Renal cortex interstitium (tissue), 11 donors: ENCODE results near the gene B3GAT3. TPM values are rescaled to one million over a fixed set of nuclear protein-coding genes. Genes with fewer than 3 reads are reported as not detected.
"Not testable (repeated sequence)": the region's sequence is repeated elsewhere in the genome, so short reads cannot be mapped to it uniquely, and the experiment has no call there.

Source experiments
- DNase-seq, 11 donors: peaks; one replicate each; pipeline ENCODE4 v3.0.0-alpha.2; 2013; ENCODE audit warnings: low read depth in 9 of 11, low spot score in 4 of 11; ENCODE audit errors: extremely low read depth in 1 of 11
- polyA plus RNA-seq, 3 donors: library from polyadenylated mRNA; unstranded; fragments of 120-200 nt; gene quantifications; one replicate each; pipeline ENCODE4 v1.2.1, GENCODE V29; 2013; ENCODE audit not compliant: insufficient read length in 3 of 3

B3GAT3 gene
- polyA plus RNA-seq, 3 donors = 20.8 to 42.2 (median 36.5) TPM

DNA sequence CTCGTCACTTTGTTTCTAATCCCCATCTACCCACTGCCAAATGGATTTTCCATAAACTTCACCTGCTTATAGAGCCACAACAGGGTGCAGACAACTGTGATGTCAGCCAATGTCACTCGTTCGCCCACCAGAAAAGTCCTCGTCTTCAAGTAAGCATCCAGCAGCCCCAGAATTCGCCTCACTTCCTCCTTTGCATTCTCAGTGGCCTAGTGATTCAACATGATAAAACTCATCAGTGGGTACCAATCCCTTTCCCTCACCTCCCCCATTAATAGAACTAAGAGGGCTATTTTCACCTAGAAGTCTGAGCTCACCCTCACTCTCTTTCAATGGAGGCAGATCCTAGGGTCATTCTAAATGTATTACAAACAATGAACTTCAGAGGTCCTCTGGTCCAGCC is 50.9 kb downstream of the B3GAT3 start:
- not testable (repeated sequence) for DNase-seq

DNA sequence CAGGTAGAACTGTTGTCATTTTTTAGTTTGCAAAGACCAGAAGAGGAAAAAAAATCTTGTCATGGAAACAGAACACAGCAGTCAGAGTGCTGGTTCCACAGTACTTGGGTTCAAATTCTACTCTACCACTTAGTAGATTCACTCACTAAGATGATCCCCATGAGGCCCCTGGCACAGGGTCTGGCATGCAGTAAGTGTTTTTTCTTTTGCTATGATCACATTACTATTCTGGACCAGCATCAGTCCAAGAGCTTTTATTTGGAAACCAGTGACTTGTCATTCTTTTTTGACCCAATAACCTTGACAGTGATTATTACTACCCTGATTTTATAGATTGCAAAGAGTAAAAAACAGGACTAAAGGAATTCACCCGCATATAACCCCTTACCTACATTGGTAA is 52.2 kb downstream of the B3GAT3 start:
- no peak for DNase-seq

DNA sequence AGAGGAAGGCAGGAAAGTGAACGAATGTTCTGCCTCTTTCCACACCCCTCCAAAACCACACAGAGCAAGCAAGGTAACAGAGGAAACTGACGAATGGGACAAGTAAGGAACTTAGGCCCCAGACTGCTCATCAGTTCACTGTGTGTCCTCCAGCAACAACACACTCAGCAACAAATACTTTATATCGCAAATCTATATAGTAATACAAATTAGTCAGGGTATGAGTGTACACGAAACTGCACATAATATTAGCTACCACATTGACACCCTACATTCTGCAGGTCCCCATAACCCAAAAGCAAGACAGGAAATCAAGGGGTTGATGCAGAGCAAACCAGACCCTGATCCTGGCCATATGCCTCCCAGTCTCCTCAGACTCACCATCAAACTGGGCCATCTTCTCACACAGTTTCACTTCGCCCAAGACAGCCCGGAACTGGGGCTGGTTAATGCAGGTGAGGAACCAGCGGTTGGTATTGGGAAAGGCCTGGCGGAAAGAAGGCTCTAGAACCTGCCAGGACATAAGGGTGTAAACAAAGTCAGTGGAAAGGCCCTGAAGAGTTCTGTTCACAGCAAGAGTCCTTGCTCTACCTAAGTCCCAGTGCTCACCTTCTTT is 54.7 kb downstream of the B3GAT3 start:
- DNase-seq = no peak

DNA sequence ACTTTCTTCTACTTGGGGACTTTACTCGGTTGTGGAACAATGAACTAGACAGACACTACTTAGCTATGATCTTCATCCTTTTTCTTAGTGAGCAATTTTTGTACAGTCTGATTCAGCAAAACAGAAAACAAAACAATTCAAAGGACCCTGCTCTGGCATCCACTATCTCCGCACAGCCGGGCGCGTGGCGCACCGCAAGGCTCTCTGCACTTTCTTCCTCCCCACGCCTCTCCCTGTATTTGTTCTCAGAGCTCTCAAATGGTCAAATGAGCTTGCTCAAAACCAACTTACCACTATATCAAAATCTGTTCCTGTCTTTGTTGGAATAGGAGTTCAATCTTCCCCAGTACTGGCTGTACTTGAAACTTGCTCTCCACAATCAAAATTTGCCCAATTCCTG is 55.5 kb downstream of the B3GAT3 start:
- no peak for DNase-seq

Other genes starting within 250 kb of the B3GAT3 start
- gene SCGB1A1, start 203.0 kb downstream of the B3GAT3 start, polyA plus RNA-seq = not detected
- gene AHNAK, start 75.2 kb downstream of the B3GAT3 start, polyA plus RNA-seq = 100 to 1,000 TPM; 193 to 231 (median 198) TPM
- gene EEF1G, start 48.1 kb downstream of the B3GAT3 start, polyA plus RNA-seq = 1,000 to 10,000 TPM; 2,243 to 2,394 (median 2,287) TPM
- 10 to 100 TPM; 21.2 to 27.7 (median 23.7) TPM for gene TUT1, start 30.5 kb downstream of the B3GAT3 start, polyA plus RNA-seq
- gene MTA2, start 20.1 kb downstream of the B3GAT3 start, polyA plus RNA-seq = 100 to 1,000 TPM in 2 of 3 donors, 10 to 100 TPM in 1; 79.7 to 105 (median 101) TPM
- 10 to 100 TPM; 30.5 to 38.5 (median 34.3) TPM for gene EML3, start 9.2 kb downstream of the B3GAT3 start, polyA plus RNA-seq
- gene ROM1, start 8.7 kb downstream of the B3GAT3 start, polyA plus RNA-seq = 1 to 10 TPM; 2.9 to 4.8 (median 3.5) TPM
- gene GANAB, start 24.6 kb upstream of the B3GAT3 start, polyA plus RNA-seq = 100 to 1,000 TPM; 349 to 398 (median 360) TPM
- 10 to 100 TPM; 18.1 to 22.7 (median 19.2) TPM for gene INTS5, start 31.3 kb upstream of the B3GAT3 start, polyA plus RNA-seq
- 10 to 100 TPM; 56.8 to 59.1 (median 58.5) TPM for gene C11orf98, start 43.2 kb upstream of the B3GAT3 start, polyA plus RNA-seq
- gene CSKMT, start 43.3 kb upstream of the B3GAT3 start, polyA plus RNA-seq = 1 to 10 TPM; 3.8 to 5.9 (median 4.6) TPM
- gene UQCC3, start 49.7 kb upstream of the B3GAT3 start, polyA plus RNA-seq = 10 to 100 TPM in 2 of 3 donors, 1 to 10 TPM in 1; 6.4 to 12.5 (median 10.7) TPM
- 1 to 10 TPM; 6.3 to 6.8 (median 6.4) TPM for gene LBHD1, start 50.3 kb upstream of the B3GAT3 start, polyA plus RNA-seq
- 100 to 1,000 TPM; 147 to 191 (median 164) TPM for gene UBXN1, start 57.1 kb upstream of the B3GAT3 start, polyA plus RNA-seq
- gene LRRN4CL, start 67.5 kb upstream of the B3GAT3 start, polyA plus RNA-seq = 1 to 10 TPM in 2 of 3 donors, under 1 TPM in 1; 0.75 to 1.3 (median 1.1) TPM
- 10 to 100 TPM; 60.1 to 70.8 (median 63.0) TPM for gene BSCL2, start 85.4 kb upstream of the B3GAT3 start, polyA plus RNA-seq
- gene GNG3, start 85.7 kb upstream of the B3GAT3 start, polyA plus RNA-seq = 1 to 10 TPM; 1.4 to 2.6 (median 2.0) TPM
- gene HNRNPUL2, start 105.5 kb upstream of the B3GAT3 start, polyA plus RNA-seq = 10 to 100 TPM; 82.0 to 92.8 (median 92.6) TPM
- gene TTC9C, start 106.5 kb upstream of the B3GAT3 start, polyA plus RNA-seq = 10 to 100 TPM; 38.1 to 48.2 (median 41.8) TPM
- 1 to 10 TPM; 7.3 to 8.1 (median 7.5) TPM for gene ZBTB3, start 132.2 kb upstream of the B3GAT3 start, polyA plus RNA-seq
- gene POLR2G, start 139.6 kb upstream of the B3GAT3 start, polyA plus RNA-seq = 100 to 1,000 TPM; 133 to 162 (median 156) TPM
- gene TAF6L, start 149.4 kb upstream of the B3GAT3 start, polyA plus RNA-seq = 10 to 100 TPM; 27.1 to 38.7 (median 33.1) TPM
- 10 to 100 TPM; 58.3 to 73.4 (median 71.4) TPM for gene TMEM179B, start 165.4 kb upstream of the B3GAT3 start, polyA plus RNA-seq
- gene TMEM223, start 170.0 kb upstream of the B3GAT3 start, polyA plus RNA-seq = 10 to 100 TPM; 21.8 to 30.6 (median 29.2) TPM
- gene NXF1, start 183.5 kb upstream of the B3GAT3 start, polyA plus RNA-seq = 100 to 1,000 TPM; 114 to 137 (median 116) TPM
- gene STX5, start 210.1 kb upstream of the B3GAT3 start, polyA plus RNA-seq = 10 to 100 TPM; 51.6 to 57.9 (median 56.7) TPM
- gene TEX54, start 210.9 kb upstream of the B3GAT3 start, polyA plus RNA-seq = under 1 TPM in 1 of 3 donors, not detected in 2; 0.42 TPM
- gene WDR74, start 217.6 kb upstream of the B3GAT3 start, polyA plus RNA-seq = 10 to 100 TPM; 33.7 to 48.3 (median 43.5) TPM